ENCODE results near the gene KIF1A.

The KIF1A gene

DNA sequence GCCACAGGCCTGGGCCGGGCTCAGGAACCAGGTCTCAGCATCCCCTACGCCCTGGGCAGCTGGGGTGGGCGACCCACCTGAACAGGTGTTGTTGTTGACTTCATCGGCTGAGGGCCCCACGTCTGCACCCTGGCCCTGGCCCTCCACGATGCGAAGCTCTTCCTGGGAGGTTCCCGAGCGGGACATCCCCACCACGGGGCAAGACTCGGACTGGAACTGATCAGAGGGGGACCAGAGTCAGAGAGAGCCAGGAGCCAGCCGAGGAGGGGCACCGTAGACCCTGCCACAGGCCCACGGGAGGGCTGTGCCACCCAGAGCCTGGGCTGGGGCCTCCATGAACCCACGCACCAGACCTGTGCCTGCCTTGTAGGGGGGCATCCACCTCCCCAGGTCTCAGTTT lies 74.1 kb downstream of the KIF1A start:
- H3F3A ChIP-seq (ENCODE audit: low read depth) = no peaks in the 10 kb centered on the region
- H3K9me2 ChIP-seq (replicated peaks; ENCODE audit: low read depth, low read length) = no peaks in the 10 kb centered on the region
- TF ChIP-seq EZH2phosphoT487 (IDR thresholded peaks at IDR 0.05; ENCODE audit: borderline replicate concordance) = no peak
- TF ChIP-seq, protein P1, sequence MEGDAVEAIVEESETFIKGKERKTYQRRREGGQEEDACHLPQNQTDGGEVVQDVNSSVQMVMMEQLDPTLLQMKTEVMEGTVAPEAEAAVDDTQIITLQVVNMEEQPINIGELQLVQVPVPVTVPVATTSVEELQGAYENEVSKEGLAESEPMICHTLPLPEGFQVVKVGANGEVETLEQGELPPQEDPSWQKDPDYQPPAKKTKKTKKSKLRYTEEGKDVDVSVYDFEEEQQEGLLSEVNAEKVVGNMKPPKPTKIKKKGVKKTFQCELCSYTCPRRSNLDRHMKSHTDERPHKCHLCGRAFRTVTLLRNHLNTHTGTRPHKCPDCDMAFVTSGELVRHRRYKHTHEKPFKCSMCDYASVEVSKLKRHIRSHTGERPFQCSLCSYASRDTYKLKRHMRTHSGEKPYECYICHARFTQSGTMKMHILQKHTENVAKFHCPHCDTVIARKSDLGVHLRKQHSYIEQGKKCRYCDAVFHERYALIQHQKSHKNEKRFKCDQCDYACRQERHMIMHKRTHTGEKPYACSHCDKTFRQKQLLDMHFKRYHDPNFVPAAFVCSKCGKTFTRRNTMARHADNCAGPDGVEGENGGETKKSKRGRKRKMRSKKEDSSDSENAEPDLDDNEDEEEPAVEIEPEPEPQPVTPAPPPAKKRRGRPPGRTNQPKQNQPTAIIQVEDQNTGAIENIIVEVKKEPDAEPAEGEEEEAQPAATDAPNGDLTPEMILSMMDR (conservative IDR thresholded peaks at IDR 0.05; ENCODE audit: low read length) = no peak
- H3K4me3 ChIP-seq (ENCODE audit: low read length, poor library complexity, severe bottlenecking) = no peak overlapping the region
- H3K27me3 ChIP-seq (ENCODE audit: insufficient read depth, low read length, poor library complexity, severe bottlenecking) = no peaks in the 10 kb centered on the region
- no peaks in the 10 kb centered on the region for H3K4me1 ChIP-seq (ENCODE audit: insufficient read depth, low read length, poor library complexity, severe bottlenecking)
- H2AFZ ChIP-seq (ENCODE audit: low read length) = no peak overlapping the region
- no peaks in the 10 kb centered on the region for H3K79me2 ChIP-seq (ENCODE audit: insufficient read depth, low read length)
- H3K9me3 ChIP-seq (ENCODE audit: insufficient read depth, low read depth, low read length) = no peaks in the 10 kb centered on the region
- H4K20me1 ChIP-seq (ENCODE audit: insufficient read depth, low read length, poor library complexity, severe bottlenecking) = no peaks in the 10 kb centered on the region
- H3K36me3 ChIP-seq (ENCODE audit: insufficient read depth, low read length) = no peaks in the 10 kb centered on the region
- no peak overlapping the region for H3K9ac ChIP-seq (ENCODE audit: low read depth, low read length, poor library complexity, severe bottlenecking)
- no peak overlapping the region for H3K4me2 ChIP-seq (ENCODE audit: low read depth, low read length, poor library complexity, severe bottlenecking)

- TF ChIP-seq EZH2phosphoT487 (IDR thresholded peaks at IDR 0.05; ENCODE audit: borderline replicate concordance) = no peak
- TF ChIP-seq, protein P1 (conservative IDR thresholded peaks at IDR 0.05; ENCODE audit: low read length) = no peak
- H3K36me3 ChIP-seq (ENCODE audit: insufficient read depth, low read length) = no peaks in the 10 kb centered on the region
- H3K4me2 ChIP-seq (ENCODE audit: low read depth, low read length, poor library complexity, severe bottlenecking) = no peak overlapping the region
- no peaks in the 10 kb centered on the region for H3K27me3 ChIP-seq (ENCODE audit: insufficient read depth, low read length, poor library complexity, severe bottlenecking)
- H3K9me3 ChIP-seq (ENCODE audit: insufficient read depth, low read depth, low read length) = no peaks in the 10 kb centered on the region
- H3F3A ChIP-seq (ENCODE audit: low read depth) = no peaks in the 10 kb centered on the region
- H4K20me1 ChIP-seq (ENCODE audit: insufficient read depth, low read length, poor library complexity, severe bottlenecking) = no peaks in the 10 kb centered on the region
- H3K4me1 ChIP-seq (ENCODE audit: insufficient read depth, low read length, poor library complexity, severe bottlenecking) = no peaks in the 10 kb centered on the region
- no peaks in the 10 kb centered on the region for H3K9me2 ChIP-seq (replicated peaks; ENCODE audit: low read depth, low read length)
- no peaks in the 10 kb centered on the region for H3K79me2 ChIP-seq (ENCODE audit: insufficient read depth, low read length)
- no peak overlapping the region for H3K4me3 ChIP-seq (ENCODE audit: low read length, poor library complexity, severe bottlenecking)
- no peak overlapping the region for H2AFZ ChIP-seq (ENCODE audit: low read length)
- H3K9ac ChIP-seq (ENCODE audit: low read depth, low read length, poor library complexity, severe bottlenecking) = no peak overlapping the region
Measured at GRCh38 chr2:240745456-240745855, 74.6 kb downstream of the KIF1A start.

GRCh38 chr2:240742602-240743095 lies 77.4 kb downstream of the KIF1A start:
- Histone ChIP-seq H3K9ac (ENCODE audit: low read depth, low read length, poor library complexity, severe bottlenecking) (no peak overlapping the region), H3K79me2 (ENCODE audit: insufficient read depth, low read length) (no peaks in the 10 kb centered on the region), H3F3A (ENCODE audit: low read depth) (no peaks in the 10 kb centered on the region), H3K4me1 (ENCODE audit: insufficient read depth, low read length, poor library complexity, severe bottlenecking) (no peaks in the 10 kb centered on the region), H3K4me3 (ENCODE audit: low read length, poor library complexity, severe bottlenecking) (no peak overlapping the region), H4K20me1 (ENCODE audit: insufficient read depth, low read length, poor library complexity, severe bottlenecking) (no peaks in the 10 kb centered on the region), H3K27me3 (ENCODE audit: insufficient read depth, low read length, poor library complexity, severe bottlenecking) (no peaks in the 10 kb centered on the region), H2AFZ (ENCODE audit: low read length) (no peak overlapping the region), H3K4me2 (ENCODE audit: low read depth, low read length, poor library complexity, severe bottlenecking) (no peak overlapping the region), H3K9me2 (replicated peaks; ENCODE audit: low read depth, low read length) (no peaks in the 10 kb centered on the region), H3K9me3 (ENCODE audit: insufficient read depth, low read depth, low read length) (no peaks in the 10 kb centered on the region), H3K36me3 (ENCODE audit: insufficient read depth, low read length) (no peaks in the 10 kb centered on the region)
- TF ChIP-seq EZH2phosphoT487 (IDR thresholded peaks at IDR 0.05; ENCODE audit: borderline replicate concordance) = no peak
- TF ChIP-seq, protein P1 (conservative IDR thresholded peaks at IDR 0.05; ENCODE audit: low read length) = peak; percentile 32; the same call in 1 of the 2 replicates
